ENCODE measurements around the gene SPATS1. TPM values are rescaled to one million over a fixed set of nuclear protein-coding genes. Genes with fewer than 3 reads are reported as not detected.

Gene SPATS1
- total RNA-seq, 1 donor from 2014 or later = 1.8 TPM

- no peaks in the 10 kb centered on the region for H3K4me1 ChIP-seq
- intact Hi-C loops (cut with DNase I) = no loop called here
- no peaks in the 10 kb centered on the region for H3K9me3 ChIP-seq
- no peaks in the 10 kb centered on the region for H3K36me3 ChIP-seq
- DNase-seq = no peak
- ATAC-seq = no peak
- no peak overlapping the region for H3K27ac ChIP-seq
- no peak overlapping the region for H3K4me3 ChIP-seq
- no peaks in the 10 kb centered on the region for H3K27me3 ChIP-seq (ENCODE audit: low read depth)
- no peak for TF ChIP-seq CTCF (IDR thresholded peaks at IDR 0.05)
Observed at GRCh38 chr6:44352259-44352658, 9.8 kb downstream of the SPATS1 start.

GRCh38 chr6:44353336-44353735 is 10.9 kb downstream of the SPATS1 start:
- intact Hi-C loops (cut with DNase I) = no loop called here

GRCh38 chr6:44355640-44356039 is 13.2 kb downstream of the SPATS1 start:
- Histone ChIP-seq H3K4me3 (no peak overlapping the region), H3K27me3 (ENCODE audit: low read depth) (no peaks in the 10 kb centered on the region), H3K36me3 (no peaks in the 10 kb centered on the region), H3K27ac (no peak overlapping the region), H3K9me3 (no peaks in the 10 kb centered on the region), H3K4me1 (no peaks in the 10 kb centered on the region)
- ATAC-seq (no peak), DNase-seq (no peak)
- no peak for TF ChIP-seq CTCF (IDR thresholded peaks at IDR 0.05)
- intact Hi-C loops (cut with DNase I) = no loop called here

More at GRCh38 chr6:44353336-44353735, 10.9 kb downstream of the SPATS1 start:
- Histone ChIP-seq H3K27ac (no peak overlapping the region), H3K9me3 (no peaks in the 10 kb centered on the region), H3K4me3 (no peak overlapping the region), H3K27me3 (ENCODE audit: low read depth) (no peaks in the 10 kb centered on the region), H3K36me3 (no peaks in the 10 kb centered on the region), H3K4me1 (no peaks in the 10 kb centered on the region)
- ATAC-seq (no peak), DNase-seq (no peak)
- TF ChIP-seq CTCF (IDR thresholded peaks at IDR 0.05) = no peak

- Histone ChIP-seq H3K9me3 (no peaks in the 10 kb centered on the region), H3K36me3 (no peaks in the 10 kb centered on the region), H3K27me3 (ENCODE audit: low read depth) (no peaks in the 10 kb centered on the region), H3K27ac (no peak overlapping the region), H3K4me1 (no peaks in the 10 kb centered on the region), H3K4me3 (no peak overlapping the region)
- intact Hi-C loops (cut with DNase I) = no loop called here
- ATAC-seq (peak in 1 of 2 donors; percentile 37), DNase-seq (no peak)
- TF ChIP-seq CTCF (IDR thresholded peaks at IDR 0.05) = no peak
Observed at GRCh38 chr6:44356487-44356886, 14.0 kb downstream of the SPATS1 start.

- Histone ChIP-seq H3K27ac (no peak overlapping the region), H3K36me3 (no peaks in the 10 kb centered on the region), H3K9me3 (no peaks in the 10 kb centered on the region), H3K27me3 (ENCODE audit: low read depth) (no peaks in the 10 kb centered on the region), H3K4me3 (no peak overlapping the region), H3K4me1 (no peaks in the 10 kb centered on the region)
- ATAC-seq (no peak), DNase-seq (no peak)
- TF ChIP-seq CTCF (IDR thresholded peaks at IDR 0.05) = no peak
- intact Hi-C loops (cut with DNase I) = no loop called here
Observed at GRCh38 chr6:44359973-44360372, 17.5 kb downstream of the SPATS1 start.

- Histone ChIP-seq H3K4me1 (no peaks in the 10 kb centered on the region), H3K27ac (no peak overlapping the region), H3K9me3 (no peaks in the 10 kb centered on the region), H3K36me3 (no peaks in the 10 kb centered on the region), H3K4me3 (no peak overlapping the region), H3K27me3 (ENCODE audit: low read depth) (no peaks in the 10 kb centered on the region)
- DNase-seq = no peak
- no peak for TF ChIP-seq CTCF (IDR thresholded peaks at IDR 0.05)
- intact Hi-C loops (cut with DNase I) = no loop called here
- no peak for ATAC-seq
Observed at GRCh38 chr6:44361947-44362346, 19.5 kb downstream of the SPATS1 start.

All from lower lobe of right lung (tissue), 2 donors.